ENCODE results near the gene FAAP24.
"Not testable (repeated sequence)": the region's sequence is repeated elsewhere in the genome, so short reads cannot be mapped to it uniquely, and the experiment has no call there.

FAAP24 gene

GRCh38 chr19:32933571-32933970, 38.5 kb upstream of the FAAP24 start:
- Histone ChIP-seq H3K79me2 (no peaks in the 10 kb centered on the region), H3K4me3 (ENCODE audit: low read depth, low read length) (no peak overlapping the region), H3K4me2 (ENCODE audit: low read length) (no peak overlapping the region), H2AFZ (no peak overlapping the region), H3K27ac (no peak overlapping the region), H3K9ac (no peak overlapping the region), H3K27me3 (ENCODE audit: control insufficient read depth, insufficient read depth, low read length) (no peaks in the 10 kb centered on the region), H3K4me1 (no peaks in the 10 kb centered on the region), H3K9me3 (ENCODE audit: control insufficient read depth, low read length) (no peaks in the 10 kb centered on the region), H3K36me3 (ENCODE audit: control insufficient read depth, insufficient read depth, low read length) (no peaks in the 10 kb centered on the region)
- TF ChIP-seq CTCF (IDR thresholded peaks at IDR 0.05): no peak

- H3K4me2 ChIP-seq (ENCODE audit: low read length): no peak overlapping the region
- no peak overlapping the region for H3K9ac ChIP-seq
- no peak overlapping the region for H2AFZ ChIP-seq
- no peak overlapping the region for H3K27ac ChIP-seq
- no peak for TF ChIP-seq CTCF (IDR thresholded peaks at IDR 0.05)
- H3K4me1 ChIP-seq: no peaks in the 10 kb centered on the region
- H3K36me3 ChIP-seq (ENCODE audit: control insufficient read depth, insufficient read depth, low read length): no peaks in the 10 kb centered on the region
- H3K27me3 ChIP-seq (ENCODE audit: control insufficient read depth, insufficient read depth, low read length): no peaks in the 10 kb centered on the region
- H3K79me2 ChIP-seq: no peaks in the 10 kb centered on the region
- H3K4me3 ChIP-seq (ENCODE audit: low read depth, low read length): no peak overlapping the region
- no peaks in the 10 kb centered on the region for H3K9me3 ChIP-seq (ENCODE audit: control insufficient read depth, low read length)
Observed at GRCh38 chr19:32935629-32936028, 36.4 kb upstream of the FAAP24 start.

GRCh38 chr19:32936065-32936464, 36.0 kb upstream of the FAAP24 start:
- Histone ChIP-seq H3K36me3 (ENCODE audit: control insufficient read depth, insufficient read depth, low read length) (no peaks in the 10 kb centered on the region), H3K4me2 (ENCODE audit: low read length) (no peak overlapping the region), H3K9me3 (ENCODE audit: control insufficient read depth, low read length) (no peaks in the 10 kb centered on the region), H3K9ac (no peak overlapping the region), H3K27ac (no peak overlapping the region), H3K27me3 (ENCODE audit: control insufficient read depth, insufficient read depth, low read length) (no peaks in the 10 kb centered on the region), H3K4me3 (ENCODE audit: low read depth, low read length) (no peak overlapping the region), H2AFZ (no peak overlapping the region), H3K4me1 (no peaks in the 10 kb centered on the region), H3K79me2 (no peaks in the 10 kb centered on the region)
- TF ChIP-seq CTCF (IDR thresholded peaks at IDR 0.05): no peak

- not testable (repeated sequence) for H3K4me1 ChIP-seq; H3K79me2 ChIP-seq; H3K9ac ChIP-seq; H3K9me3 ChIP-seq (ENCODE audit: control insufficient read depth, low read length); H3K4me3 ChIP-seq (ENCODE audit: low read depth, low read length); H3K27me3 ChIP-seq (ENCODE audit: control insufficient read depth, insufficient read depth, low read length); H3K4me2 ChIP-seq (ENCODE audit: low read length); H2AFZ ChIP-seq; H3K27ac ChIP-seq; H3K36me3 ChIP-seq (ENCODE audit: control insufficient read depth, insufficient read depth, low read length)
Observed at GRCh38 chr19:32941273-32941672, 30.8 kb upstream of the FAAP24 start.

- H3K27me3 ChIP-seq (ENCODE audit: control insufficient read depth, insufficient read depth, low read length): no peaks in the 10 kb centered on the region
- TF ChIP-seq CTCF (IDR thresholded peaks at IDR 0.05): no peak
- H3K9me3 ChIP-seq (ENCODE audit: control insufficient read depth, low read length): no peaks in the 10 kb centered on the region
- no peak overlapping the region for H3K27ac ChIP-seq
- no peak overlapping the region for H2AFZ ChIP-seq
- no peak overlapping the region for H3K4me3 ChIP-seq (ENCODE audit: low read depth, low read length)
- H3K9ac ChIP-seq: no peak overlapping the region
- peaks cover 2% of the 10 kb centered on the region for H3K79me2 ChIP-seq
- H3K36me3 ChIP-seq (ENCODE audit: control insufficient read depth, insufficient read depth, low read length): no peaks in the 10 kb centered on the region
- H3K4me1 ChIP-seq: peaks cover 2% of the 10 kb centered on the region
- H3K4me2 ChIP-seq (ENCODE audit: low read length): no peak overlapping the region
Observed at GRCh38 chr19:32945260-32945659, 26.8 kb upstream of the FAAP24 start.
